ENCODE results near the gene ITGAE.

ITGAE gene

GRCh38 chr17:3835410-3836229 lies 34.6 kb upstream of the ITGAE start:
- Histone ChIP-seq H3K9ac (ENCODE audit: low read length) (no peak overlapping the region), H3K4me3 (ENCODE audit: low read length) (no peak overlapping the region), H3K4me1 (ENCODE audit: control insufficient read depth, insufficient read depth, low read length) (peaks cover 12% of the 10 kb centered on the region), H3K9me3 (ENCODE audit: control insufficient read depth, low read length) (no peaks in the 10 kb centered on the region), H3K27me3 (replicated peaks; ENCODE audit: control insufficient read depth, insufficient read depth, low read length) (no peaks in the 10 kb centered on the region), H3K36me3 (ENCODE audit: control insufficient read depth, insufficient read depth, low read length, severe bottlenecking) (peaks cover 42% of the 10 kb centered on the region)
- no peak for DNase-seq (ENCODE audit: low read depth)

DNA sequence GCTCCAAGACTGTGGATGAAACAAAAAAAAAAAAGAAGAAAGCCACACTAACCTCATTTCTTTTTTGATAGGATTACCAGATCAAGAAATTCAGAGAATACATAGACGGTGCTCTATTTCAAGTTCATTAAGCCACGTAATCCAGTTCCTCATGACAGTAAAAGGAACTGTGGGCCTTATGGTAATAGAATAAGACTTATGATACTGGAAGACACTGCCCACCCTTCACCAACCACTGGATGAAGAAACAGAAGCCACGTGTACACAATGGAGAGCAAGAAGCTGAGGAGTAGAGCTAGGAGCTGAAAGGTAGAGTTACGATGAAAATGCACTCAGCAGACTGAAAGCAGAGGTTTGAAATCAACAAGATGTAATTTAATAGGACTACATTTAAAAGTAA lies 33.8 kb upstream of the ITGAE start:
- DNase-seq (ENCODE audit: low read depth) = no peak
- Histone ChIP-seq H3K36me3 (ENCODE audit: control insufficient read depth, insufficient read depth, low read length, severe bottlenecking) (peaks cover 38% of the 10 kb centered on the region), H3K9ac (ENCODE audit: low read length) (no peak overlapping the region), H3K4me1 (ENCODE audit: control insufficient read depth, insufficient read depth, low read length) (peaks cover 12% of the 10 kb centered on the region), H3K27me3 (replicated peaks; ENCODE audit: control insufficient read depth, insufficient read depth, low read length) (no peaks in the 10 kb centered on the region), H3K9me3 (ENCODE audit: control insufficient read depth, low read length) (no peaks in the 10 kb centered on the region), H3K4me3 (ENCODE audit: low read length) (no peak overlapping the region)

DNA sequence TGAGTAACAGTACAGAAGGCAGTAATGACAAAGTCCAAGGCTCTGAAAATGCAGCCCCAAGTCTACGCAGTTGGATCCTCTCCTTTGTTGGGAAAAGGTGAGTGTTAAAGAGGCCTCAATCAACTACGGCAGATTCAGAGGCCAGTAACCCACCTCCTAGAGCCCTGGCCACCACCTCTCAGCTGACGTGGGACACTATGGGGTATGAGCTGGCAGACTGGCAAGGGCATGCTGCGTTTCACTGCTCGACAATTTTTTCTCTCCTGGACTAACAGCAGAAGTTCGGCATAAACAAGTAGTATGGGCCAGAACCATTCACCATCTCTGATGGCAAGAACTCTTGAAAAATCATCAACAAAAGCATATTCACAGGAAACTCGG lies 27.9 kb upstream of the ITGAE start:
- H3K9ac ChIP-seq (ENCODE audit: low read length) = no peak overlapping the region
- H3K9me3 ChIP-seq (ENCODE audit: control insufficient read depth, low read length) = no peaks in the 10 kb centered on the region
- no peaks in the 10 kb centered on the region for H3K27me3 ChIP-seq (replicated peaks; ENCODE audit: control insufficient read depth, insufficient read depth, low read length)
- peaks cover 56% of the 10 kb centered on the region for H3K36me3 ChIP-seq (ENCODE audit: control insufficient read depth, insufficient read depth, low read length, severe bottlenecking)
- no peak for DNase-seq (ENCODE audit: low read depth)
- H3K4me1 ChIP-seq (ENCODE audit: control insufficient read depth, insufficient read depth, low read length) = peaks cover 9% of the 10 kb centered on the region
- no peak overlapping the region for H3K4me3 ChIP-seq (ENCODE audit: low read length)

DNA sequence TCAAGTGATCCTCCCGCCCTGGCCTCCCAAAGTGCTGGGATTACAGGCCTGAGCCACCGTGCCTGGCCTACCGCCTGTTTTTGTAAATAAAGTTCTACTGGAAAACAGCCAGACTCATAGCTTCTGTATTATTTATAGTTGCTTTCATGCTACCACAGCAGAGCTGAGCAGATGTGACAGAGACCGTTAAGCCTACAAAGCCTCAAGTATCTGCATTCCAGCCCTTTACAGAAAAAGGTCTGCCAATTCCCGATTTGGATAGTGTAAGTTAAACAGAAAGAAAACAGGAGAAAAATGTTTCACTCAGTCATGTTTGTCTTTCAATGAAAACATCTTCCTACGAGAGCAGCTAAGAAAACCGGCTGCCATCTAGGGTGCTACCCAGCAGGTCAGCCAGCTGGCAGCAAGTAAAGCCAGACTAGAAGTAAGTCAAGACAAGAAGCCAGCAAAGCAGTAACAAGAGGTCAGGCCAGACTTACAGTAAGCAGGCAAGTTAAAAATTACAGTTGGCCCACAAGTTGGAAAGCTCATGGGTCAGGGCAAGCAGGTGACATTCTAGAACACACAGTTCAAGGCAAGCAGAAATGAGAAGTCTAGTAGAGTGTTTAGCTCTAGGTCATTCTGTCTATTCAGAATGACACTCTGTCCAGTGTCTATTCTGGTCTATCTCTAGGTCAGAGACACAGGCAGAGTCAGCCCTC lies 27.3 kb upstream of the ITGAE start:
- H3K9ac ChIP-seq (ENCODE audit: low read length) = no peak overlapping the region
- H3K4me1 ChIP-seq (ENCODE audit: control insufficient read depth, insufficient read depth, low read length) = peaks cover 9% of the 10 kb centered on the region
- DNase-seq (ENCODE audit: low read depth) = peak; percentile 33
- H3K36me3 ChIP-seq (ENCODE audit: control insufficient read depth, insufficient read depth, low read length, severe bottlenecking) = peaks cover 56% of the 10 kb centered on the region
- no peak overlapping the region for H3K4me3 ChIP-seq (ENCODE audit: low read length)
- H3K27me3 ChIP-seq (replicated peaks; ENCODE audit: control insufficient read depth, insufficient read depth, low read length) = no peaks in the 10 kb centered on the region
- H3K9me3 ChIP-seq (ENCODE audit: control insufficient read depth, low read length) = no peaks in the 10 kb centered on the region

DNA sequence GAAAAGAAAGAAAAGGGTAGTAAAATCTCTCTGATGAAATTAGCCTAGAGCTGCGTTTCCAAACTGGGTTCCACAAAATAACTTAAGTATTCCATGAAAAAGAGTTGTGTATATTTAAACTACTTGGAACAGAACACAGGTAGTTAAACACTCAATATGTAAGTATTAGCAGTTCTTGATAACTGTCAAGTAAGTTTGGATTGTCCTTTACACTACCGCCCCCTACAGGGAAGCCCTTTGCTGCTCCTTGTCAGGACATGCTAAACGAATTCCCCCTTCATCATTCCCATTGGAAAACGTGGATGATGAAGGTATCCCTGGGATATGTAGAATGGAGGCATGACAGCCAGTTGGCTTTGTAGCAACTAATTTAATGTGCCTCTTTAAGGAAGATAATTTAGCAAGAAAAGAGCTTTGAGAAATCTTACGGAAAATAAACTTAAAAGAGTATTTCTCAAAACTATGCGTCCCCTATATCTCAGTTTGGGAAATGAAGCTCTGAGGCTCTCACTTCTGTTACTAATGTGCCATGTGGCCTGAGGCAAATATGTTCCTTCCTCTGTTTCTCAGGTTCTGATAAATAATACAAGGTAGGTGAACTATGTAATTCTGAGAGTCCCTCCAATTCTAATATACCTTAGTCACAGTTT lies 26.3 kb upstream of the ITGAE start:
- H3K36me3 ChIP-seq (ENCODE audit: control insufficient read depth, insufficient read depth, low read length, severe bottlenecking) = peaks cover 52% of the 10 kb centered on the region
- DNase-seq (ENCODE audit: low read depth) = peak; percentile 72

DNA sequence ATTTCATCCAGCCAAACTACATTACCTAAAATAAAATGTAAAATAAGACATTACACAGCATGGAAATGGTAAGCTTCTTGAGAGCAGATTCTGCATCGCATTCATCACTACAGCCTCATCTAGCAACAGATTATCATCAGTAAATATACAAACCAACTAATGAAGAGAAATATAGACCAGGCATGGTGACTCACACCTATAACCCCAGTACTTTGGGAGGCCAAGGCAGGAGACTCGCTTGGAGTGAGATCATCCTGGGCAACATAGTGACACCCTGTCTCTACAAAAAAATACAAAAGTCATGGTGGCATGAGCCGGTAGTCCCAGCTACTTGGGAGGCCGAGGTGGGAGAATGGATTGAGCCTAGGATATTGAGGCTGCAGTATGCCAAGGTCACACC lies 25.2 kb upstream of the ITGAE start:
- no peaks in the 10 kb centered on the region for H3K9me3 ChIP-seq (ENCODE audit: control insufficient read depth, low read length)
- no peak overlapping the region for H3K4me3 ChIP-seq (ENCODE audit: low read length)
- H3K9ac ChIP-seq (ENCODE audit: low read length) = no peak overlapping the region
- H3K36me3 ChIP-seq (ENCODE audit: control insufficient read depth, insufficient read depth, low read length, severe bottlenecking) = peaks cover 62% of the 10 kb centered on the region
- no peak for DNase-seq (ENCODE audit: low read depth)
- H3K4me1 ChIP-seq (ENCODE audit: control insufficient read depth, insufficient read depth, low read length) = peaks cover 9% of the 10 kb centered on the region
- H3K27me3 ChIP-seq (replicated peaks; ENCODE audit: control insufficient read depth, insufficient read depth, low read length) = no peaks in the 10 kb centered on the region

More for the DNA sequence above, 26.3 kb upstream of the ITGAE start:
- no peaks in the 10 kb centered on the region for H3K9me3 ChIP-seq (ENCODE audit: control insufficient read depth, low read length)
- no peak overlapping the region for H3K4me3 ChIP-seq (ENCODE audit: low read length)
- H3K4me1 ChIP-seq (ENCODE audit: control insufficient read depth, insufficient read depth, low read length) = peaks cover 9% of the 10 kb centered on the region
- H3K27me3 ChIP-seq (replicated peaks; ENCODE audit: control insufficient read depth, insufficient read depth, low read length) = no peaks in the 10 kb centered on the region
- no peak overlapping the region for H3K9ac ChIP-seq (ENCODE audit: low read length)

DNA sequence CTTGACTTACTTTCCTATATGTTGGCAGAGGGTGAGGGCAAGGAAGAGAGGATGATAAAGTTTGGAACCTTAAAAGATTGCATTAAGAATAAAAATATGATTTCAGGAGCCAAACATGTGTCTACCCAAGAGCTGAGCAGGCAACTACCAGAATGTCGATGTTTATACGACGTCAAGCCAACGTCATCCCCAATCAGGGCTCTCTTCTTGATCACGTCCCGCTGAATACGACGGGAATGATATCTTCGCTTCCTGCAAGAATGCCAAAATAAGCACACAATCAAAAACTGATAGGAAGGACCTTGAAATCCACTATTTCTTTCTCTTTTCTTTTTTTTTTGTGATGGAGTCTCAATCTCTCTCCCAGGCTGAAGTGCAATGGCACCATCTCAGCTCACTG lies 20.1 kb upstream of the ITGAE start:
- no peak overlapping the region for H3K9ac ChIP-seq (ENCODE audit: low read length)
- no peak for DNase-seq (ENCODE audit: low read depth)
- no peaks in the 10 kb centered on the region for H3K27me3 ChIP-seq (replicated peaks; ENCODE audit: control insufficient read depth, insufficient read depth, low read length)
- H3K4me3 ChIP-seq (ENCODE audit: low read length) = no peak overlapping the region
- H3K4me1 ChIP-seq (ENCODE audit: control insufficient read depth, insufficient read depth, low read length) = no peaks in the 10 kb centered on the region
- no peaks in the 10 kb centered on the region for H3K9me3 ChIP-seq (ENCODE audit: control insufficient read depth, low read length)
- H3K36me3 ChIP-seq (ENCODE audit: control insufficient read depth, insufficient read depth, low read length, severe bottlenecking) = peaks cover 86% of the 10 kb centered on the region

DNA sequence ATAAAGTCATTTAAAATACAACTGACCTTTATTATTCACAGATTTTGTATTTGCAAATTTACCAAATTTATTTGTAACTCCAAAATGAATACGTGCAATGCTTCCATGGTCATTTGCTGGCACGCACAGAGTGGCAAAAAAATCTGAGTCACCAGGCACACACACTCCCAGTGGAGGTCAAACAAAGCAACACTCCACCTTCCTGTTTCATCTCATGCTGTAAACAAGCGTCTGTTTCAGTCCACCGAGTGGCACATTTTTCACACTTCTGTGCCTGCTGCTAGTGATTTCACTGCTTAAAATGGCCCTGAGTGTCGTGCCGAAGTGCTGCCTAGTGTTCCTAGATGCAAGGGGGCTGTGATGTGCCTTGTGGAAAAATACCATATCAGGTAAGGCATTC lies 17.8 kb upstream of the ITGAE start:
- peaks cover 86% of the 10 kb centered on the region for H3K36me3 ChIP-seq (ENCODE audit: control insufficient read depth, insufficient read depth, low read length, severe bottlenecking)
- DNase-seq (ENCODE audit: low read depth) = no peak

GRCh38 chr17:3817851-3818605 lies 17.0 kb upstream of the ITGAE start:
- Histone ChIP-seq H3K27me3 (replicated peaks; ENCODE audit: control insufficient read depth, insufficient read depth, low read length) (no peaks in the 10 kb centered on the region), H3K4me1 (ENCODE audit: control insufficient read depth, insufficient read depth, low read length) (no peaks in the 10 kb centered on the region), H3K9ac (ENCODE audit: low read length) (no peak overlapping the region), H3K36me3 (ENCODE audit: control insufficient read depth, insufficient read depth, low read length, severe bottlenecking) (peaks cover 86% of the 10 kb centered on the region), H3K9me3 (ENCODE audit: control insufficient read depth, low read length) (no peaks in the 10 kb centered on the region), H3K4me3 (ENCODE audit: low read length) (no peak overlapping the region)
- DNase-seq (ENCODE audit: low read depth) = no peak

More for the DNA sequence above, 17.8 kb upstream of the ITGAE start:
- Histone ChIP-seq H3K4me3 (ENCODE audit: low read length) (no peak overlapping the region), H3K9me3 (ENCODE audit: control insufficient read depth, low read length) (no peaks in the 10 kb centered on the region), H3K9ac (ENCODE audit: low read length) (no peak overlapping the region), H3K27me3 (replicated peaks; ENCODE audit: control insufficient read depth, insufficient read depth, low read length) (no peaks in the 10 kb centered on the region), H3K4me1 (ENCODE audit: control insufficient read depth, insufficient read depth, low read length) (no peaks in the 10 kb centered on the region)

DNA sequence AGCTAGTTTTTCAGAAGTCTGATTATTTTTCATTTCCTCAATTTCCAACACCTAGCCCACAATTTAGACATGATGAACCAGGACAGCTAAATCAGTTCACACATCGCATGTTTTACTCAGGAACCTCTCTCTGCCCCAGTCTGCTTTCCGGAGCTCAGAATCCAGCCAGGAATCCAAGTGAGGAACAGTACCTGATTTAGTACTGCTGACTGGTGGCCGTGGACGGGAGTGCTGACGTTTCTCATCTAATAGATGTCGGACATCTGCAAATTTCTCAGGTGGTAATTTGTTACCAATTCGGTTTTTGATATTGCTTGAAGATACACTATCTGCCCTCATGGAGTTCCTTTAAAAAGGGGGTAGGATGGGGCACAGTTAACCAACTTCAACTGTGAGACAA lies 14.9 kb upstream of the ITGAE start:
- H3K36me3 ChIP-seq (ENCODE audit: control insufficient read depth, insufficient read depth, low read length, severe bottlenecking) = peaks cover 90% of the 10 kb centered on the region
- no peaks in the 10 kb centered on the region for H3K9me3 ChIP-seq (ENCODE audit: control insufficient read depth, low read length)
- no peaks in the 10 kb centered on the region for H3K27me3 ChIP-seq (replicated peaks; ENCODE audit: control insufficient read depth, insufficient read depth, low read length)
- no peak overlapping the region for H3K4me3 ChIP-seq (ENCODE audit: low read length)
- H3K9ac ChIP-seq (ENCODE audit: low read length) = no peak overlapping the region
- DNase-seq (ENCODE audit: low read depth) = no peak
- no peaks in the 10 kb centered on the region for H3K4me1 ChIP-seq (ENCODE audit: control insufficient read depth, insufficient read depth, low read length)

DNA sequence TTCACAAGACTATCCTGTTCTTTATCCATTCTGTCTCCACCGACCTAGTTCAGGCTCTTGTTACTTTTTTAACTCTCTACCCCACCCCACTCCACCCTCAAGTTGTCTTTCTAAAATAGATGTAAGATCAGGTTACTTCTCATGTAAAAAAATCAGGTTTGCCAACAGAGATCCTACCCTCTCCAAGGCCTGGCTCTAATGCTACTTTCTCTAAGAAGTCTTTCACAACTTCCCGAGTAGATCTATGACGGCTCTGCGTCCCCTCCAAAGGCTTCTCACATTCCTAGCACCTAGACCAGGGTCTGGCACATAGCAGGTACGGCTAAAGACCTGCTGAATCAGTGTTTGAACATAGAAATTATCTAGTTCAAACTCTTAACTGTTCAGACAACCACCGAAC lies 14.1 kb upstream of the ITGAE start:
- Histone ChIP-seq H3K4me1 (ENCODE audit: control insufficient read depth, insufficient read depth, low read length) (no peaks in the 10 kb centered on the region), H3K4me3 (ENCODE audit: low read length) (no peak overlapping the region), H3K27me3 (replicated peaks; ENCODE audit: control insufficient read depth, insufficient read depth, low read length) (no peaks in the 10 kb centered on the region), H3K36me3 (ENCODE audit: control insufficient read depth, insufficient read depth, low read length, severe bottlenecking) (peaks cover 90% of the 10 kb centered on the region), H3K9ac (ENCODE audit: low read length) (no peak overlapping the region), H3K9me3 (ENCODE audit: control insufficient read depth, low read length) (no peaks in the 10 kb centered on the region)
- DNase-seq (ENCODE audit: low read depth) = no peak

Measured in adipocyte (in vitro differentiated cells).